DOHH2 (cell line): Measurements from ENCODE around the gene MBNL3.

Source experiments
- H3F3A ChIP-seq: fragments of 200-600 bp; sonication (generic), shearing (Covaris generic); 2 replicates; pipeline ENCODE4 v1.6.0; 2016; ENCODE audit warnings: antibody characterized with exemption, mild to moderate bottlenecking; ENCODE audit not compliant: control insufficient read depth, insufficient read depth
- H3K27ac ChIP-seq: fragments of 200-600 bp; sonication (generic); 2 replicates; pipeline ENCODE4 v1.5.1; 2014; ENCODE audit warnings: low read depth, mild to moderate bottlenecking, low read length, moderate library complexity
- H3K27me3 ChIP-seq: fragments of 200-600 bp; sonication (generic); 2 replicates; pipeline ENCODE4 v1.6.1; 2014; ENCODE audit warnings: mild to moderate bottlenecking, low read length, mixed read lengths; ENCODE audit not compliant: control insufficient read depth
- H3K36me3 ChIP-seq: fragments of 200-600 bp; sonication (generic); 2 replicates; pipeline ENCODE4 v1.6.1; 2014; ENCODE audit warnings: mild to moderate bottlenecking, low read length, moderate library complexity, mixed read lengths; ENCODE audit not compliant: control insufficient read depth
- H3K4me1 ChIP-seq: fragments of 200-600 bp; sonication (generic); 2 replicates; pipeline ENCODE4 v1.6.1; 2014; ENCODE audit warnings: mild to moderate bottlenecking, low read length, mixed read lengths; ENCODE audit not compliant: control insufficient read depth
- H3K4me2 ChIP-seq: fragments of 200-600 bp; sonication (generic); 2 replicates; pipeline ENCODE4 v1.6.0; 2014; ENCODE audit warnings: mild to moderate bottlenecking, low read length, moderate library complexity
- H3K4me3 ChIP-seq: fragments of 200-600 bp; sonication (generic); 2 replicates; pipeline ENCODE4 v1.5.1; 2014; ENCODE audit warnings: mild to moderate bottlenecking, low read length, mixed read lengths
- H3K79me2 ChIP-seq: fragments of 200-600 bp; sonication (generic); 2 replicates; pipeline ENCODE4 v1.6.1; 2014; ENCODE audit warnings: mild to moderate bottlenecking, low read length, mixed read lengths; ENCODE audit not compliant: control insufficient read depth
- H3K9me2 ChIP-seq: fragments of 200-600 bp; sonication (generic); replicated peaks from 2 replicates; pipeline ENCODE4 v1.6.1; 2014; ENCODE audit warnings: mild to moderate bottlenecking, low read length, mixed read lengths; ENCODE audit not compliant: control insufficient read depth
- H3K9me3 ChIP-seq: fragments of 200-600 bp; sonication (generic); 2 replicates; pipeline ENCODE4 v1.6.1; 2014; ENCODE audit warnings: antibody characterized with exemption, low read length, mixed read lengths; ENCODE audit not compliant: control insufficient read depth, insufficient read depth
- H4K20me1 ChIP-seq: fragments of 200-600 bp; sonication (generic); 2 replicates; pipeline ENCODE4 v1.6.0; 2014; ENCODE audit warnings: low read depth, mild to moderate bottlenecking, antibody characterized with exemption, low read length, moderate library complexity; ENCODE audit not compliant: control insufficient read depth, insufficient read depth
- EZH2phosphoT487 ChIP-seq: fragments of 200-600 bp; sonication (generic); IDR thresholded peaks from 2 replicates; pipeline ENCODE4 v1.6.1; 2017; ENCODE audit warnings: borderline replicate concordance, mild to moderate bottlenecking, antibody characterized with exemption, low read length, moderate library complexity, mixed read lengths
- TF ChIP-seq, protein P1 (sequence below): fragments of 200-600 bp; sonication (generic); IDR thresholded peaks from one replicate; pipeline ENCODE4 v1.5.1; 2014; ENCODE audit warnings: antibody characterized with exemption, mild to moderate bottlenecking, low read depth, low read length; ENCODE audit not compliant: poor library complexity, severe bottlenecking

Gene MBNL3

DNA sequence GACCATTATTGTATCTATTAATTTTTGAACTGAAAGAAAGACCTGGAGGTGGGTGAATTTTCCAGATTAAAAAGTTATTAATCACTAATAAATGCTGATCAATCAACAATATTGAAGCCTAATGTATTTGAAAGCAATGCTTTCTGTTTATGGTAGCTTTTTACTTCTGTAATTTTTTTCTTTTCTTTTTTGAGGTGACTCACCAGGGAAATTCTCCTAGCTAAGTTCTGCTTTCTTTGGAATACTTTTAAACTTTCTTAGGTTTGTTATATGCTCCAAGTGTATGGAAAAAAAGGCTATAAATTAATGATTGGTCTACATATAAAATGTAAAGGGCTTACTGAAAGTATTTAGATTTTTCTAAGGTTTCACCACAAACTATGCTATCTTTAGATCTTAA, 94.2 kb downstream of the MBNL3 start:
- Histone ChIP-seq H3K27ac (no peak overlapping the region), H3K36me3 (peaks cover 8% of the 10 kb centered on the region), H3K9me3 (no peaks in the 10 kb centered on the region), H4K20me1 (no peaks in the 10 kb centered on the region), H3K4me1 (no peaks in the 10 kb centered on the region; the same call in 1 of the 2 replicates), H3K27me3 (no peaks in the 10 kb centered on the region), H3K9me2 (no peaks in the 10 kb centered on the region), H3F3A (no peaks in the 10 kb centered on the region), H3K4me2 (no peak overlapping the region), H3K4me3 (no peak overlapping the region), H3K79me2 (no peaks in the 10 kb centered on the region)
- TF ChIP-seq, protein P1, sequence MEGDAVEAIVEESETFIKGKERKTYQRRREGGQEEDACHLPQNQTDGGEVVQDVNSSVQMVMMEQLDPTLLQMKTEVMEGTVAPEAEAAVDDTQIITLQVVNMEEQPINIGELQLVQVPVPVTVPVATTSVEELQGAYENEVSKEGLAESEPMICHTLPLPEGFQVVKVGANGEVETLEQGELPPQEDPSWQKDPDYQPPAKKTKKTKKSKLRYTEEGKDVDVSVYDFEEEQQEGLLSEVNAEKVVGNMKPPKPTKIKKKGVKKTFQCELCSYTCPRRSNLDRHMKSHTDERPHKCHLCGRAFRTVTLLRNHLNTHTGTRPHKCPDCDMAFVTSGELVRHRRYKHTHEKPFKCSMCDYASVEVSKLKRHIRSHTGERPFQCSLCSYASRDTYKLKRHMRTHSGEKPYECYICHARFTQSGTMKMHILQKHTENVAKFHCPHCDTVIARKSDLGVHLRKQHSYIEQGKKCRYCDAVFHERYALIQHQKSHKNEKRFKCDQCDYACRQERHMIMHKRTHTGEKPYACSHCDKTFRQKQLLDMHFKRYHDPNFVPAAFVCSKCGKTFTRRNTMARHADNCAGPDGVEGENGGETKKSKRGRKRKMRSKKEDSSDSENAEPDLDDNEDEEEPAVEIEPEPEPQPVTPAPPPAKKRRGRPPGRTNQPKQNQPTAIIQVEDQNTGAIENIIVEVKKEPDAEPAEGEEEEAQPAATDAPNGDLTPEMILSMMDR: no peak
- no peak for TF ChIP-seq EZH2phosphoT487

DNA sequence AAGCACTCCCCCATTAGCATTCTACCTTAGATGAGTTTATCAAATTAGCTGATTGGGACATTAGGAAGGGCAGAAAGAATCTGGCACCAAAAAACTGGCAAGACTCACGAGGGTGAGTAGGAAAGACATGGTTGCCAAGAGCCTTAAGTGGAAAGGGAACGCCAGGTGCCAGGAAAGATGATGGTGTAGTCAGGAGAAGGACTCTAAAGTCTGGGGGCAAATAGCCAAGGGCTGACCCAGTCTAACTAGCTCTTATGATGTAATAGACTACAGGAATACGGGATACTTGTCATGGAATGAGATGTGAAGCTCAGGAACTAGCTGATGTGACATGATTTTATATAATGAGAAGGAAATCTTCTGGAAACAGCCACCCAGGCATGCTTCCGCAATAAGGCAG, 94.8 kb downstream of the MBNL3 start:
- Histone ChIP-seq H3K27me3 (no peaks in the 10 kb centered on the region), H3K4me2 (no peak overlapping the region), H3F3A (no peaks in the 10 kb centered on the region), H3K4me1 (no peaks in the 10 kb centered on the region; the same call in 1 of the 2 replicates), H3K79me2 (no peaks in the 10 kb centered on the region), H3K4me3 (no peak overlapping the region), H4K20me1 (no peaks in the 10 kb centered on the region), H3K9me3 (no peaks in the 10 kb centered on the region), H3K27ac (no peak overlapping the region), H3K9me2 (no peaks in the 10 kb centered on the region), H3K36me3 (peaks cover 8% of the 10 kb centered on the region)
- no peak for TF ChIP-seq EZH2phosphoT487
- TF ChIP-seq, protein P1: no peak

DNA sequence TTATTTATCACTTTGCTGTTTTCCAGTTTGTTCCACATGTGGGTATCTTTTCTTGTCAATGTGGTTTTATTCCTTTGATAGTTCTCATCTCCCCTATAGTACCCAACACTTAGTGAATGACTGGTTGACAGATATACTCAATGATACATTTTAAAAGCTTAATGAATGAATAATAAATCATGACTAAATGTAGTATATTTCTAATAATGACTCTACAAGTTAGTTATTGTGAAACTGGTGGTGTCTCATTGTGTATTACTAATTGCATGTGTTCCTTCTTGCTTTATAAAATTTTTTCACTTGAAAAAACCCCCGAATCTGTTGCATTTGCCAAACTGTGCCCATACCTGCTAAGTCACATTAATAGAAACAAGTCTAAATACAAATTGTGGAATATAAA, 95.4 kb downstream of the MBNL3 start:
- no peak overlapping the region for H3K4me2 ChIP-seq
- no peaks in the 10 kb centered on the region; the same call in 1 of the 2 replicates for H3K4me1 ChIP-seq
- H3K36me3 ChIP-seq: peaks cover 8% of the 10 kb centered on the region
- H3K9me3 ChIP-seq: no peaks in the 10 kb centered on the region
- no peaks in the 10 kb centered on the region for H3F3A ChIP-seq
- no peaks in the 10 kb centered on the region for H3K79me2 ChIP-seq
- no peaks in the 10 kb centered on the region for H4K20me1 ChIP-seq
- no peak overlapping the region for H3K4me3 ChIP-seq
- no peaks in the 10 kb centered on the region for H3K27me3 ChIP-seq
- no peak for TF ChIP-seq EZH2phosphoT487
- TF ChIP-seq, protein P1: no peak
- no peaks in the 10 kb centered on the region for H3K9me2 ChIP-seq
- H3K27ac ChIP-seq: no peak overlapping the region
